Neuronal stem cell (in vitro differentiated cells): ENCODE data around the gene KRTAP10-9.
"Not testable (repeated sequence)": the region's sequence is repeated elsewhere in the genome, so short reads cannot be mapped to it uniquely, and the experiment has no call there.

Experiments used
- DNase-seq: peaks from one replicate; pipeline ENCODE4 v3.0.0-alpha.2; 2013; ENCODE audit warnings: low spot score
- H2AFZ ChIP-seq: one replicate; pipeline ENCODE4 v1.6.1; 2013; ENCODE audit warnings: mild to moderate bottlenecking, low read length, inconsistent platforms
- H2AK5ac ChIP-seq: 2 replicates; pipeline ENCODE4 v1.6.1; 2013; ENCODE audit warnings: low read depth, mild to moderate bottlenecking, inconsistent platforms, low read length, moderate library complexity, mixed read lengths
- H2BK120ac ChIP-seq: 2 replicates; pipeline ENCODE4 v1.6.1; 2013; ENCODE audit warnings: low read depth, mild to moderate bottlenecking, inconsistent platforms, low read length, moderate library complexity, mixed read lengths
- H2BK12ac ChIP-seq: one replicate; pipeline ENCODE4 v1.6.1; 2013; ENCODE audit warnings: low read length, inconsistent platforms
- H2BK15ac ChIP-seq: 2 replicates; pipeline ENCODE4 v1.6.1; 2013; ENCODE audit warnings: mild to moderate bottlenecking, low read length, inconsistent platforms, mixed read lengths
- H2BK5ac ChIP-seq: one replicate; pipeline ENCODE4 v1.6.1; 2013; ENCODE audit warnings: inconsistent platforms, mild to moderate bottlenecking, low read length, moderate library complexity
- H3K14ac ChIP-seq: one replicate; pipeline ENCODE4 v1.6.1; 2013; ENCODE audit warnings: low read length, inconsistent platforms
- H3K18ac ChIP-seq: 2 replicates; pipeline ENCODE4 v1.6.1; 2013; ENCODE audit warnings: low read length, inconsistent platforms
- H3K23ac ChIP-seq: 2 replicates; pipeline ENCODE4 v1.6.1; 2013; ENCODE audit warnings: low read depth, mild to moderate bottlenecking, mixed read lengths, low read length, inconsistent platforms; ENCODE audit not compliant: poor library complexity
- H3K27ac ChIP-seq: replicated peaks from 3 replicates; pipeline ENCODE4 v1.5.1; 2013; ENCODE audit warnings: low read length, inconsistent platforms
- H3K27me3 ChIP-seq, 3 experiments: 2 replicates each; pipeline ENCODE4 v1.6.1; 2013; ENCODE audit warnings: low read length in 3 of 3, mild to moderate bottlenecking in 2 of 3, inconsistent platforms in 1 of 3, low read depth in 1 of 3, mixed read lengths in 1 of 3, moderate library complexity in 1 of 3; ENCODE audit not compliant: control insufficient read depth in 3 of 3, insufficient read depth in 3 of 3
- H3K36me3 ChIP-seq, 2 donors: replicated peaks in 1 of 2; 2 replicates each; pipeline ENCODE4 v1.6.1; 2013; ENCODE audit warnings: low read length in 2 of 2; ENCODE audit not compliant: control insufficient read depth in 2 of 2, insufficient read depth in 2 of 2
- H3K4ac ChIP-seq: 2 replicates; pipeline ENCODE4 v1.6.1; 2013; ENCODE audit warnings: inconsistent platforms, mild to moderate bottlenecking, low read length, moderate library complexity
- H3K4me1 ChIP-seq, 2 donors: 1 replicate in 1 of 2; 2 replicates in 1 of 2; pipeline ENCODE4 v1.6.1; 2013; ENCODE audit warnings: low read length in 2 of 2, low read depth in 1 of 2; ENCODE audit not compliant: control insufficient read depth in 2 of 2, insufficient read depth in 1 of 2
- H3K4me2 ChIP-seq: one replicate; pipeline ENCODE4 v1.6.1; 2013; ENCODE audit warnings: mild to moderate bottlenecking, low read length, inconsistent platforms; ENCODE audit not compliant: insufficient read depth, poor library complexity, severe bottlenecking
- H3K4me3 ChIP-seq, 2 donors: 2 replicates each; pipeline ENCODE4 v1.5.1; 2013; ENCODE audit warnings: low read length in 2 of 2, mild to moderate bottlenecking in 2 of 2, inconsistent platforms in 1 of 2, moderate library complexity in 1 of 2
- H3K79me1 ChIP-seq: one replicate; pipeline ENCODE4 v1.6.1; 2013; ENCODE audit warnings: low read depth, mild to moderate bottlenecking, inconsistent platforms, low read length, moderate library complexity
- H3K9ac ChIP-seq: one replicate; pipeline ENCODE4 v1.6.1; 2013; ENCODE audit warnings: mild to moderate bottlenecking, low read depth, low read length, inconsistent platforms; ENCODE audit not compliant: poor library complexity
- H3K9me3 ChIP-seq, 2 donors: replicated peaks in 1 of 2; 2 replicates each; pipeline versions ENCODE3 to v1.6.1; 2013; ENCODE audit warnings: low read length in 2 of 2, mild to moderate bottlenecking in 2 of 2, inconsistent platforms in 1 of 2, low read depth in 1 of 2, mixed read lengths in 1 of 2, moderate library complexity in 1 of 2; ENCODE audit not compliant: control insufficient read depth in 2 of 2, insufficient read depth in 1 of 2
- H4K8ac ChIP-seq: one replicate; pipeline ENCODE4 v1.6.1; 2013; ENCODE audit warnings: low read depth, mild to moderate bottlenecking, inconsistent platforms, low read length, moderate library complexity
- H4K91ac ChIP-seq: one replicate; pipeline ENCODE4 v1.6.1; 2013; ENCODE audit warnings: low read length, low read depth, mild to moderate bottlenecking, inconsistent platforms; ENCODE audit not compliant: poor library complexity
- WGBS, 2 donors: extraction: QIAGEN DNeasy Blood & Tissue Kit; methylation state at CpG; one replicate each; pipeline ENCODE4 v1.1.7; 2013; ENCODE audit warnings: missing lambda C conversion rate in 2 of 2, mixed read lengths in 1 of 2; ENCODE audit not compliant: insufficient read length in 2 of 2, insufficient replicate concordance in 1 of 2; ENCODE audit errors: extremely low coverage in 2 of 2; 5-methylcytosine and 5-hydroxymethylcytosine counted together

KRTAP10-9 gene

DNA sequence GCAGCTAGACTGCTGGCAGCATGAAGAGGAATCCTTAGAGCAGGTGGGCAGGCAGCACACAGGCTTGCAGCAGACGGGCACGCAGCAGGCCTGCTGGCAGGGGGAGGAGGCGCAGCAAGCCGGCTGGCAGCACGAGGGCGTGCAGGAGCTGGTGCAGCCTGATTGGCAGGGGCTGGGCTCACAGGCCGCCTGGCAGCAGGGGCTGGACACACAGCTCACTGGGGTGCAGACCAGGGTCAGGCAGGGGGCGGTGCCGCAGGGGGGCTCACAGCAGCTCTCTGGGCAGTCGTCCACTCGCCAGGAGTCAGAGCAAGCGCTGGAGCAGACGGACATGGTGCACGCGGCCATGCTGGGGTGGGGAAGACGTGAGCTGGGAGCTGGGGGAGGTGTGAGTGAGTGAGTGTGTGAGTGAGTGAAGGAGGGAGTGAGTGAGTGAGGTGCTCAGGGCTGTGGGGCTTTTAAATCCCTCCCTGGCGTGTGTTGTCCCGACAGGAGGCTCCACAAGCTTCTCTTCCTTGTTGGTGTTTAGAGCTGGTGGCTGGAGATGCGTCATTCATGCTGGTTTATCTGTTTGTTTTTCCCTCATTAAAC, 46.6 kb upstream of the KRTAP10-9 start, which contains the start of gene KRTAP10-5:
Gene KRTAP10-5 (minus strand): TSS at position 374 of the 591 bp plus-strand sequence. CDS start 26 bp downstream, at position 348.
- DNase-seq, H2BK120ac ChIP-seq, H3K27me3 ChIP-seq, H4K8ac ChIP-seq, H3K79me1 ChIP-seq, H3K27ac ChIP-seq, H2AFZ ChIP-seq, H3K9ac ChIP-seq, H3K36me3 ChIP-seq, H4K91ac ChIP-seq, H3K4me3 ChIP-seq, H3K4me2 ChIP-seq, H2BK5ac ChIP-seq, H3K4me1 ChIP-seq: not testable (repeated sequence)
- peak within 1 kb of the TSS; percentile 18 for H3K4ac ChIP-seq
- H3K23ac ChIP-seq, result peak within 1 kb of the TSS; percentile 70
- peak within 1 kb of the TSS; percentile 35 for H2BK12ac ChIP-seq
- H3K14ac ChIP-seq, result peak within 1 kb of the TSS; percentile 51
- H3K9me3 ChIP-seq, result peaks cover 9 to 11% of the 10 kb centered on the region in 2 donors
- H2AK5ac ChIP-seq, result peak within 1 kb of the TSS; percentile 89
- peak within 1 kb of the TSS; percentile 52 for H2BK15ac ChIP-seq
- peak within 1 kb of the TSS; percentile 61 for H3K18ac ChIP-seq
- no CpG with 5 or more reads among the region's 19 CpGs for WGBS, 2 donors

DNA sequence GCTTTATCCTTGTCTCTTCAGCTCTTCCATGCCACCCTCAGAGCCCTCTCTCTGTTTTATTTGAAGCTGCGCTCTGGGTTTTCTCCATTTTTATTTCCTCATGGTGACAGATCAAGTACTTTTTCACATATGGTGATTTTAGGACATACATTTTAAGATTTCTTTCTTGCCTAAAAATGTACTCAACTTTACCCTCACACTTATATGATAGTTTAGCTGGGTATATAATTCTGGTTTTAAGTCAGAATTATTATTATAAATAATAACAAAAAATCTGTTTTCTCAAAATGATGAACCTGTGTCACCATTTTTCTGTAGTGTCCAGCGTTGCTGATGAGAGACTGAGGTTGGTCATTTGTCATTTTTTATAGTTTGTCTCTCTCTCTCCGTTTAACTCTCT, 45.7 kb upstream of the KRTAP10-9 start:
- Histone ChIP-seq H3K4me2 (no peak overlapping the region), H3K23ac (no peak overlapping the region), H2BK15ac (no peak overlapping the region), H3K4ac (no peak overlapping the region), H2AFZ (no peak overlapping the region), H3K79me1 (no peaks in the 10 kb centered on the region), H2BK5ac (no peak overlapping the region), H4K91ac (no peak overlapping the region), H3K9me3 (peaks cover 9 to 10% of the 10 kb centered on the region in 2 donors), H3K4me1 (no peaks in the 10 kb centered on the region), H3K27me3 (peaks cover 0 to 6% (median 0%) of the 10 kb centered on the region in 3 experiments), H3K14ac (no peak overlapping the region), H2AK5ac (no peak overlapping the region), H2BK12ac (no peak overlapping the region), H3K4me3 (no peak overlapping the region), H3K18ac (no peak overlapping the region), H2BK120ac (no peak overlapping the region), H3K36me3 (no peaks in the 10 kb centered on the region), H3K27ac (no peak overlapping the region), H4K8ac (no peak overlapping the region), H3K9ac (no peak overlapping the region)
- no peak for DNase-seq
- WGBS, 2 donors, result no CpG with 5 or more reads among the region's 3 CpGs

DNA sequence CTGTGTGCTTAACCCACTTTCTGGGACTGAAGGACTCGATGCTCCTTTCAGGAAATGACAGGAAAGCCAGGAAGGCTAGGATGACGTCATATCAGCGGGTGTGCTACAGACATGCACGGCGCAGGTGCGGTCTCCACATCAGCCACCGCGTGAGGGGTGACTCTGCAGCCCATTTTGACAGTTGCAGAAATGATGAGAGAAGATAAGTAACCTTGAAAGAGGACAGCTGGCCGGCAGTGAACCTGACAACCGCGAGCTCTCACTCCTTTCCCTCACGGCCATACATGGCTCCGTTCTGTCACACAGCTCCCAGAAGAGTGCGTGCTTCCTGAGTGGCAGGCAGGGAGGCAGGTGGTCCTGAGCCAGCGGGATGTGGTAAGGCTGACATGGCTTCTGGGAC, 44.8 kb upstream of the KRTAP10-9 start:
- H3K4ac ChIP-seq, result no peak overlapping the region
- H4K8ac ChIP-seq, result no peak overlapping the region
- no peak overlapping the region for H3K4me3 ChIP-seq
- no peaks in the 10 kb centered on the region for H3K4me1 ChIP-seq
- H3K9me3 ChIP-seq, result peaks cover 6 to 7% of the 10 kb centered on the region in 2 donors
- no peak overlapping the region for H3K27ac ChIP-seq
- H2BK12ac ChIP-seq, result no peak overlapping the region
- no peak overlapping the region for H3K23ac ChIP-seq
- no peak overlapping the region for H3K14ac ChIP-seq
- H2AK5ac ChIP-seq, result no peak overlapping the region
- no peak for DNase-seq
- H3K9ac ChIP-seq, result no peak overlapping the region
- H3K4me2 ChIP-seq, result no peak overlapping the region
- H3K27me3 ChIP-seq, result peaks cover 0 to 6% (median 0%) of the 10 kb centered on the region in 3 experiments
- no peak overlapping the region for H2BK5ac ChIP-seq
- no CpG with 5 or more reads among the region's 15 CpGs for WGBS, 2 donors
- H3K18ac ChIP-seq, result peak overlapping the region; percentile 4
- no peak overlapping the region for H2AFZ ChIP-seq
- no peak overlapping the region for H2BK120ac ChIP-seq
- no peak overlapping the region for H4K91ac ChIP-seq
- H2BK15ac ChIP-seq, result peak overlapping the region; percentile 8
- no peaks in the 10 kb centered on the region for H3K36me3 ChIP-seq
- H3K79me1 ChIP-seq, result no peaks in the 10 kb centered on the region

DNA sequence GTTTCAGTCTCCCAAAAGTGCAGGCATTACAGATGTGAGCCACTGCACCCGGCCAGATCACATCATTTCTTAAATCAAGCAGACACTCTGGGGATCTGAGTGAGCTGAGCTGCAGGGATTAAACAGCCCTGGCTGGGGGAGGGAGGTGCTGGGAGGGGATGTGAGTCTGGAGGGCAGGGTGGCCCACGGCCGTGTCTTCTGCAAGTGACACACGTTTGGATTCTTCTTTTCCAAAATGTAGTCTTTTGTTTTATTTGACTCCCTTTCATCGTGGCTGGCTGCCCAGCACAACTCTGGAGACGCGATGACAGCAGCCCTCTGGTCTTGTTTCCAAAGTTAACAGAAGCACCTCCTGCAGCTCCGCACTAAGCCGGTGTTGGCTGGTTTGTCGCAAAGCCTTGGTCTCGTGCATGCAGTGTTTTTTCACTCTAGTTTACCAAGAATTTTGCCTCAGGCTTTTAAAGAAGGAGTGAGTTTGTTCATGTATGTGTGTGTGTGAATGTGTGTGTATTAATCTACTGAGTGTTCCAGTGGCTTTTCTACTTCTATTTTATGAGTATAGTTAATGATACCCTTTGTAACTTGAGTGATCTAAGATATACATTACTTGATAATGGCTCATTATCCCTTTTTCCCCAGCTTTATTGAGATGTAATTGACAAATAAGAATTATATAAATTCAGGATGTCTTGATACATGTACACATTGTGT, 43.6 kb upstream of the KRTAP10-9 start:
- H3K4ac ChIP-seq, result no peak overlapping the region
- peak overlapping the region; percentile 29 for H3K4me2 ChIP-seq
- no CpG with 5 or more reads among the region's 11 CpGs for WGBS, 2 donors
- H3K9ac ChIP-seq, result no peak overlapping the region
- H3K4me3 ChIP-seq, result no peak overlapping the region
- H3K36me3 ChIP-seq, result no peaks in the 10 kb centered on the region
- DNase-seq, result peak; percentile 26
- peaks cover 3 to 6% of the 10 kb centered on the region in 2 donors for H3K9me3 ChIP-seq
- no peak overlapping the region for H3K23ac ChIP-seq
- H3K14ac ChIP-seq, result no peak overlapping the region
- peak overlapping the region; percentile 40 for H3K18ac ChIP-seq
- H2BK15ac ChIP-seq, result no peak overlapping the region
- H3K79me1 ChIP-seq, result no peaks in the 10 kb centered on the region
- no peak overlapping the region for H4K8ac ChIP-seq
- H2BK12ac ChIP-seq, result no peak overlapping the region
- H3K4me1 ChIP-seq, result no peaks in the 10 kb centered on the region
- H4K91ac ChIP-seq, result no peak overlapping the region
- no peak overlapping the region for H2BK5ac ChIP-seq
- peaks cover 0 to 6% (median 0%) of the 10 kb centered on the region in 3 experiments for H3K27me3 ChIP-seq
- H2AFZ ChIP-seq, result peak overlapping the region; percentile 75
- H2BK120ac ChIP-seq, result no peak overlapping the region
- H3K27ac ChIP-seq, result no peak overlapping the region
- H2AK5ac ChIP-seq, result no peak overlapping the region
